Endothelial cell of umbilical vein (primary cell): Measurements from ENCODE around the gene PTPRH. TPM values are rescaled to one million over a fixed set of nuclear protein-coding genes. Genes with fewer than 3 reads are reported as not detected.

Source experiments
- BruUV-seq: library from RNA; stranded (reverse); fragments of 400-500 nt; replicated peaks from 2 replicates; lab custom pipeline; 2021; lab: Mats Ljungman, UMichigan
- CTCF ChIA-PET: fragments of 300-600, 350-600 bp; sonication (Branson Sonifier 250); formaldehyde crosslinking; loops from one replicate; lab custom pipeline; 2021; ENCODE audit warnings: antibody characterized with exemption, inconsistent platforms; lab: Charles Lee
- POLR2A ChIA-PET: fragments of 300-600, 350-600 bp; sonication (Branson Sonifier 250); formaldehyde crosslinking; loops from one replicate; lab custom pipeline; 2021; ENCODE audit warnings: antibody characterized with exemption, inconsistent platforms; lab: Charles Lee
- DNase-seq: peaks from one replicate; pipeline ENCODE4 v3.0.0-alpha.2; 2011; ENCODE audit warnings: low read depth, low spot score
- FAIRE-seq: peaks from 2 replicates; lab custom pipeline; 2011; peaks lifted over from hg19 to GRCh38; lab: Jason Lieb, UNC
- H2AFZ ChIP-seq: 2 replicates; pipeline ENCODE4 v1.6.0; 2012; ENCODE audit warnings: low read depth, low read length, control low read depth, inconsistent platforms
- H3K27ac ChIP-seq: 2 replicates; pipeline ENCODE4 v1.5.1; 2011; ENCODE audit warnings: low read depth, mild to moderate bottlenecking, control low read depth, low read length, moderate library complexity; ENCODE audit not compliant: insufficient read depth
- H3K27me3 ChIP-seq, 2 experiments: 2 replicates each; pipeline versions ENCODE4 v1.6.0 to v1.6.1; 2011; ENCODE audit warnings: low read length in 2 of 2, mixed read lengths in 1 of 2; ENCODE audit not compliant: control insufficient read depth in 2 of 2, insufficient read depth in 2 of 2
- H3K36me3 ChIP-seq, 2 experiments: 2 replicates in 1 of 2; 3 replicates in 1 of 2; pipeline ENCODE4 v1.5.1; 2011; ENCODE audit warnings: low read length in 2 of 2, mild to moderate bottlenecking in 1 of 2, moderate library complexity in 1 of 2; ENCODE audit not compliant: control insufficient read depth in 2 of 2, insufficient read depth in 2 of 2; ENCODE audit errors: extremely low read depth in 1 of 2
- H3K4me1 ChIP-seq: 3 replicates; pipeline ENCODE4 v1.5.1; 2011; ENCODE audit warnings: mild to moderate bottlenecking, low read length; ENCODE audit not compliant: control insufficient read depth, insufficient read depth; ENCODE audit errors: extremely low read depth
- H3K4me2 ChIP-seq: 2 replicates; pipeline ENCODE4 v1.6.1; 2011; ENCODE audit warnings: low read length, control low read depth, mixed read lengths; ENCODE audit not compliant: insufficient read depth
- H3K4me3 ChIP-seq, 3 experiments: fragments of 200-600 bp in 1 of 3; sonication (generic), shearing (Covaris generic) in 1 of 3; replicated peaks in 1 of 3; 2 replicates each; pipeline ENCODE4 v1.5.1; 2011 to 2016; ENCODE audit warnings: control low read depth in 3 of 3, low read length in 3 of 3, mild to moderate bottlenecking in 2 of 3, inconsistent platforms in 1 of 3, low read depth in 1 of 3, moderate library complexity in 1 of 3; ENCODE audit not compliant: insufficient read depth in 1 of 3
- H3K79me2 ChIP-seq: 2 replicates; pipeline ENCODE4 v1.6.0; 2012; ENCODE audit warnings: low read length, inconsistent platforms; ENCODE audit not compliant: control insufficient read depth, insufficient read depth
- H3K9ac ChIP-seq: replicated peaks from 2 replicates; pipeline ENCODE3; 2011; ENCODE audit warnings: low read length, control low read depth; ENCODE audit not compliant: insufficient read depth; ENCODE audit errors: extremely low read depth
- H3K9me1 ChIP-seq: replicated peaks from 3 replicates; pipeline ENCODE4 v1.6.0; 2011; ENCODE audit warnings: mild to moderate bottlenecking, low read length; ENCODE audit not compliant: control insufficient read depth, insufficient read depth; ENCODE audit errors: extremely low read depth
- H3K9me3 ChIP-seq: replicated peaks from 2 replicates; pipeline ENCODE4 v1.5.1; 2012; ENCODE audit warnings: low read length, inconsistent platforms; ENCODE audit not compliant: control insufficient read depth, insufficient read depth
- H4K20me1 ChIP-seq: replicated peaks from 2 replicates; pipeline ENCODE3; 2011; ENCODE audit warnings: mild to moderate bottlenecking, low read length; ENCODE audit not compliant: control insufficient read depth, insufficient read depth; ENCODE audit errors: extremely low read depth
- CTCF ChIP-seq, 2 donors: IDR thresholded peaks; 1 replicate in 1 of 2; 2 replicates in 1 of 2; pipeline ENCODE4 v1.5.1; 2011; ENCODE audit warnings: low read length in 2 of 2, mild to moderate bottlenecking in 2 of 2, moderate library complexity in 2 of 2, control low read depth in 1 of 2, inconsistent platforms in 1 of 2, low read depth in 1 of 2; ENCODE audit not compliant: insufficient read depth in 1 of 2; ENCODE audit errors: extremely low read depth in 1 of 2
- EZH2 ChIP-seq: IDR thresholded peaks from 2 replicates; pipeline ENCODE4 v1.6.1; 2012; ENCODE audit warnings: borderline replicate concordance, low read depth, mild to moderate bottlenecking, moderate library complexity, low read length, inconsistent platforms; ENCODE audit not compliant: severe bottlenecking
- FOS ChIP-seq: IDR thresholded peaks from 2 replicates; pipeline ENCODE4 v1.6.1; 2011; ENCODE audit warnings: mild to moderate bottlenecking, low read length, moderate library complexity, borderline replicate concordance; ENCODE audit not compliant: insufficient read depth
- GATA2 ChIP-seq: IDR thresholded peaks from 2 replicates; pipeline ENCODE4 v1.7.0; 2011; ENCODE audit warnings: low read depth, mild to moderate bottlenecking, moderate library complexity, mixed read lengths, low read length; ENCODE audit not compliant: insufficient read length, insufficient read depth
- JUN ChIP-seq: IDR thresholded peaks from 2 replicates; pipeline ENCODE4 v1.6.1; 2011; ENCODE audit warnings: borderline replicate concordance, low read depth; ENCODE audit not compliant: insufficient read length, insufficient read depth
- MYC ChIP-seq: IDR thresholded peaks from one replicate; pipeline ENCODE4 v1.6.1; 2011; ENCODE audit warnings: mild to moderate bottlenecking, low read depth, low read length
- POLR2A ChIP-seq: IDR thresholded peaks from 2 replicates; pipeline ENCODE4 v1.6.1; 2012; ENCODE audit warnings: low read depth, mild to moderate bottlenecking, control low read depth, low read length
- POLR2AphosphoS5 ChIP-seq: IDR thresholded peaks from 2 replicates; pipeline ENCODE4 v1.6.1; 2012; ENCODE audit warnings: low read depth, mild to moderate bottlenecking, control low read depth, low read length, moderate library complexity; ENCODE audit not compliant: insufficient read depth
- dilution Hi-C: fragments of 300-500 bp; cut with MboI; formaldehyde crosslinking; loops from one replicate; pipeline ENCODE4 v1.15.0; 2019; ENCODE audit warnings: low sequenced_read_pairs; ENCODE audit not compliant: extremely low pct_ligation_motif_present
- intact Hi-C: fragments of 100-400 bp; cut with micrococcal nuclease; formaldehyde crosslinking; loops from one replicate; pipeline ENCODE4 v1.10.0; 2022
- polyA plus RNA-seq, 4 experiments: library from polyadenylated mRNA; depleted of rRNA in 3 of 4; stranded (reverse) in 3 of 4; unstranded in 1 of 4; fragments of >200 nt; gene quantifications; 2 replicates each; pipeline versions ENCODE4 v1.2.1 to v1.2.3, GENCODE V29; 2011 to 2012; ENCODE audit warnings: missing spikeins in 1 of 4
- total RNA-seq: library from RNA; stranded (reverse); gene quantifications from 2 replicates; pipeline ENCODE4 v1.2.3, GENCODE V29; 2021
- TF ChIP-seq, protein P1 (sequence below): IDR thresholded peaks from 2 replicates; pipeline ENCODE4 v1.6.1; 2011; ENCODE audit not compliant: insufficient read depth, insufficient read length

The PTPRH gene
- total and polyA plus RNA-seq, 2 donors (not counting 3 experiments of a cell fraction or from before 2014, with no cell fraction given): 0.14 to 1.00 TPM

DNA sequence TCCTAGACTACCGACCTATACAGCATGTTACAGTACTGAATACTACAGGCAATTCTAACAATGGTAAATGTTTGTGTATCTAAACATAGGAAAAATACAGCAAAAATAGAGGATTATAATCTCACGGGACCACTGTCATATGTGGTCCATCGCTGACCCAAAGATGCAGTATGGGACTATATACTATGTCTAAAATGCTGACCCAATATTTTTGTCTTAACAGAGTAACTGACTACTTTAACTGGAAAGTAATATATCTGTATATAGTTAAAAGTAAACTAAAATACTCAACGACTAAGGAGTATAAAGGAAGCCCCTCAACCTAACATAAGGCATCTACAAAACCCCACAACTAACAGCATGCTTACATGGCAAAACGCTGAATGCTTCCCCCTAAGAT is 23.7 kb upstream of the PTPRH start:
- H3K27me3 ChIP-seq: no peaks in the 10 kb centered on the region
- no TSS peak for BruUV-seq
- FAIRE-seq: no peak

More for the DNA sequence above, 23.7 kb upstream of the PTPRH start:
- Histone ChIP-seq H3K9me3 (no peaks in the 10 kb centered on the region), H3K4me1 (no peaks in the 10 kb centered on the region), H3K27ac (no peak overlapping the region), H3K9me1 (no peaks in the 10 kb centered on the region), H3K36me3 (peaks cover 3 to 51% of the 10 kb centered on the region in 2 experiments), H2AFZ (no peak overlapping the region), H3K4me3 (no peak overlapping the region), H4K20me1 (no peaks in the 10 kb centered on the region), H3K4me2 (no peak overlapping the region), H3K79me2 (no peaks in the 10 kb centered on the region), H3K9ac (no peak overlapping the region)
- POLR2A ChIA-PET: no interaction called here
- TF ChIP-seq, protein P1, sequence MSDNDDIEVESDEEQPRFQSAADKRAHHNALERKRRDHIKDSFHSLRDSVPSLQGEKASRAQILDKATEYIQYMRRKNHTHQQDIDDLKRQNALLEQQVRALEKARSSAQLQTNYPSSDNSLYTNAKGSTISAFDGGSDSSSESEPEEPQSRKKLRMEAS: no peak
- no peak for TF ChIP-seq EZH2
- TF ChIP-seq POLR2A: no peak
- no peak for TF ChIP-seq JUN
- no peak for TF ChIP-seq GATA2
- no peak for TF ChIP-seq MYC
- TF ChIP-seq POLR2AphosphoS5: no peak
- no peak for TF ChIP-seq FOS
- TF ChIP-seq CTCF (IDR thresholded peaks at IDR 0.05; ENCODE audit: extremely low read depth in 1 of 2, insufficient read depth in 1 of 2, low read depth in 1 of 2, low read length in 2 of 2): no peak
- dilution Hi-C loops (no loop called here), intact Hi-C loops (no loop called here)
- CTCF ChIA-PET: interaction anchor here (2.1 kb wide), 1 partner anchor 92 kb away, joined by 8 read pairs; no protein-coding TSS in a partner anchor
- no peak for DNase-seq
